ENCODE results near the gene FLT4. TPM values are rescaled to one million over a fixed set of nuclear protein-coding genes. Genes with fewer than 3 reads are reported as not detected.
A peak's percentile ranks its signal among the peaks of the same experiment; 100 is the strongest.

FLT4 gene
- total and polyA plus RNA-seq, 9 of the 15 experiments (the other 6 are each of a cell fraction or from before 2014, with no cell fraction given): 0.01 to 0.42 (median 0.14) TPM; not detected in 2

DNA sequence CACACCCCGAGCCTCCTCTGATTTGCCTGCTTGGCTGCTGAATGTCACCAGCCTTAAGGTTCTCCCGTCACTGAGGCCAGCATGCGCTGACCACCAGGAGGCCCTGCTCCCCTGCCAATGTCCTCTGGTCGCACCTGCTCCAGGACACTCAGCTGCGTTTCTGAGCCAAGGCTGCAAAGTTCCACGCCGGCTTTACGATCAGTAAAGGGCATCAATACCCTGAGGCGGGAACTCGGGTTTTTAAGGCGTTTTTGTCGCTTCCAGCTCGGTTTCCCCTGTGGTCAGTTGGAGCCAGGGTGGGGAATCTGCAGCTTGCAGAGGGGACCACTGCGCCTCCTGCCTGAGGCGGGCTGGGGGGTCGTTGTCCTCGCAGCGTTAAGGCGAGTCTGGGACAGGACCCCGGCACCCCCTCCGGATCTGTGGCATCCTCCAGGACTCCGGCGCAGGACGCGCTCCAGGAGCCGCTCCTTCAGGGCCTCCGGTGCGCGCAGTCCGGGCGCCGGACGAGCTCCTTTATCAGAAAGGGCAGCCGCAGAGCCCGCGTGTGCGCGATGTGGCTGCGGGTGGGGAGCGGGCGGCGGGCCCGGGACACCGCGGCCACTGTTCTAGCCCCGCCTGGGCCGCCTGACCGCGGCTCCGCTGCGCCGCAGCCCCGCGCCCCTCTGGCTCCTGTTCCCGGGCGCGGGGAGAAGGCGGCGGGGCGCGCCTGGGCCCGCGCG, 24.1 kb upstream of the FLT4 start:
- 32% methylated on average over 49 of the region's 64 CpGs for WGBS (ENCODE audit: insufficient coverage, low coverage, missing lambda C conversion rate)
- intact Hi-C loops (cut with micrococcal nuclease) (loop anchor here (10.0 kb wide), 1 partner anchor 191 kb away; the partner anchor contains the start of gene ZFP62), in situ Hi-C loops (cut with MboI) (loop anchor here (5.0 kb wide), 1 partner anchor 1831 kb away; no protein-coding TSS in a partner anchor)
- no peaks in the 10 kb centered on the region for H3K9me3 ChIP-seq (replicated peaks; ENCODE audit: control insufficient read depth, insufficient read depth, low read depth, low read length)
- ATAC-seq (peak; percentile 74), DNase-seq (ENCODE audit: extremely low read depth in 1 of 4, low spot score in 3 of 4) (peak in 1 of 4 experiments; percentile 28), FAIRE-seq (no peak)
- ChIA-PET POLR2A (no interaction called here), CTCF (ENCODE audit: low intra/inter-chr PET ratio) (no interaction called here)
- H2AFZ ChIP-seq (ENCODE audit: low read depth, low read length): no peak overlapping the region
- H3K27me3 ChIP-seq (ENCODE audit: control insufficient read depth in 2 of 2, insufficient read depth in 2 of 2, low read length in 2 of 2): peaks cover 7 to 31% of the 10 kb centered on the region in 2 experiments; a peak in 4 of 5 replicates
- no peak overlapping the region for H3K9ac ChIP-seq (ENCODE audit: insufficient read depth in 1 of 2, low read depth in 2 of 2, low read length in 2 of 2)
- no peak overlapping the region for H3K4me2 ChIP-seq (ENCODE audit: insufficient read depth, low read length)
- H3K9me1 ChIP-seq (ENCODE audit: control insufficient read depth, insufficient read depth, low read length): no peaks in the 10 kb centered on the region
- peaks cover 16 to 18% of the 10 kb centered on the region in 2 experiments for H3K4me1 ChIP-seq (replicated peaks in 1 of 2; ENCODE audit: control insufficient read depth in 2 of 2, insufficient read depth in 2 of 2, low read length in 2 of 2)
- H4K20me1 ChIP-seq (replicated peaks; ENCODE audit: control insufficient read depth, insufficient read depth, low read length): no peaks in the 10 kb centered on the region; the same call in 1 of the 2 replicates
- H3K36me3 ChIP-seq (ENCODE audit: control insufficient read depth, insufficient read depth, low read length): no peaks in the 10 kb centered on the region
- no peak overlapping the region for H3K27ac ChIP-seq (ENCODE audit: extremely low read depth, low read depth, low read length)
- H3K4me3 ChIP-seq: no peak overlapping the region
- no peaks in the 10 kb centered on the region for H3K79me2 ChIP-seq (ENCODE audit: control insufficient read depth, insufficient read depth, low read length)
- TF ChIP-seq RAD21 (CRISPR knock-in tag; conservative IDR thresholded peaks at IDR 0.05 in 1 of 2, IDR thresholded peaks at IDR 0.05 in 1 of 2) (peak in 1 of 2 experiments; percentile 53; a peak in 2 of 4 replicates), RBFOX2 (IDR thresholded peaks at IDR 0.05; ENCODE audit: low read depth, low read length) (no peak), STAG1 (CRISPR knock-in tag; IDR thresholded peaks at IDR 0.05; ENCODE audit: borderline replicate concordance) (peak; percentile 60; the same call in 1 of the 2 replicates)
- TF ChIP-seq, protein P1, sequence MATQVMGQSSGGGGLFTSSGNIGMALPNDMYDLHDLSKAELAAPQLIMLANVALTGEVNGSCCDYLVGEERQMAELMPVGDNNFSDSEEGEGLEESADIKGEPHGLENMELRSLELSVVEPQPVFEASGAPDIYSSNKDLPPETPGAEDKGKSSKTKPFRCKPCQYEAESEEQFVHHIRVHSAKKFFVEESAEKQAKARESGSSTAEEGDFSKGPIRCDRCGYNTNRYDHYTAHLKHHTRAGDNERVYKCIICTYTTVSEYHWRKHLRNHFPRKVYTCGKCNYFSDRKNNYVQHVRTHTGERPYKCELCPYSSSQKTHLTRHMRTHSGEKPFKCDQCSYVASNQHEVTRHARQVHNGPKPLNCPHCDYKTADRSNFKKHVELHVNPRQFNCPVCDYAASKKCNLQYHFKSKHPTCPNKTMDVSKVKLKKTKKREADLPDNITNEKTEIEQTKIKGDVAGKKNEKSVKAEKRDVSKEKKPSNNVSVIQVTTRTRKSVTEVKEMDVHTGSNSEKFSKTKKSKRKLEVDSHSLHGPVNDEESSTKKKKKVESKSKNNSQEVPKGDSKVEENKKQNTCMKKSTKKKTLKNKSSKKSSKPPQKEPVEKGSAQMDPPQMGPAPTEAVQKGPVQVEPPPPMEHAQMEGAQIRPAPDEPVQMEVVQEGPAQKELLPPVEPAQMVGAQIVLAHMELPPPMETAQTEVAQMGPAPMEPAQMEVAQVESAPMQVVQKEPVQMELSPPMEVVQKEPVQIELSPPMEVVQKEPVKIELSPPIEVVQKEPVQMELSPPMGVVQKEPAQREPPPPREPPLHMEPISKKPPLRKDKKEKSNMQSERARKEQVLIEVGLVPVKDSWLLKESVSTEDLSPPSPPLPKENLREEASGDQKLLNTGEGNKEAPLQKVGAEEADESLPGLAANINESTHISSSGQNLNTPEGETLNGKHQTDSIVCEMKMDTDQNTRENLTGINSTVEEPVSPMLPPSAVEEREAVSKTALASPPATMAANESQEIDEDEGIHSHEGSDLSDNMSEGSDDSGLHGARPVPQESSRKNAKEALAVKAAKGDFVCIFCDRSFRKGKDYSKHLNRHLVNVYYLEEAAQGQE (IDR thresholded peaks at IDR 0.05; ENCODE audit: borderline replicate concordance): peak; percentile 55; the same call in 1 of the 2 replicates
- TF ChIP-seq, protein P1 (CRISPR knock-in tag; IDR thresholded peaks at IDR 0.05; ENCODE audit: low read depth): no peak
- TF ChIP-seq, protein P2, sequence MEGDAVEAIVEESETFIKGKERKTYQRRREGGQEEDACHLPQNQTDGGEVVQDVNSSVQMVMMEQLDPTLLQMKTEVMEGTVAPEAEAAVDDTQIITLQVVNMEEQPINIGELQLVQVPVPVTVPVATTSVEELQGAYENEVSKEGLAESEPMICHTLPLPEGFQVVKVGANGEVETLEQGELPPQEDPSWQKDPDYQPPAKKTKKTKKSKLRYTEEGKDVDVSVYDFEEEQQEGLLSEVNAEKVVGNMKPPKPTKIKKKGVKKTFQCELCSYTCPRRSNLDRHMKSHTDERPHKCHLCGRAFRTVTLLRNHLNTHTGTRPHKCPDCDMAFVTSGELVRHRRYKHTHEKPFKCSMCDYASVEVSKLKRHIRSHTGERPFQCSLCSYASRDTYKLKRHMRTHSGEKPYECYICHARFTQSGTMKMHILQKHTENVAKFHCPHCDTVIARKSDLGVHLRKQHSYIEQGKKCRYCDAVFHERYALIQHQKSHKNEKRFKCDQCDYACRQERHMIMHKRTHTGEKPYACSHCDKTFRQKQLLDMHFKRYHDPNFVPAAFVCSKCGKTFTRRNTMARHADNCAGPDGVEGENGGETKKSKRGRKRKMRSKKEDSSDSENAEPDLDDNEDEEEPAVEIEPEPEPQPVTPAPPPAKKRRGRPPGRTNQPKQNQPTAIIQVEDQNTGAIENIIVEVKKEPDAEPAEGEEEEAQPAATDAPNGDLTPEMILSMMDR (IDR thresholded peaks at IDR 0.05 in 2 of 3, conservative IDR thresholded peaks at IDR 0.05 in 1 of 3; ENCODE audit: insufficient read depth in 2 of 3, low read depth in 1 of 3, low read length in 3 of 3): peak; percentile 25 to 63 (median 55); a peak in 5 of 6 replicates
- no TSS peak for BruUV-seq (replicated peaks)
